ENCODE measurements around the gene SERPINE2.

Gene SERPINE2

DNA sequence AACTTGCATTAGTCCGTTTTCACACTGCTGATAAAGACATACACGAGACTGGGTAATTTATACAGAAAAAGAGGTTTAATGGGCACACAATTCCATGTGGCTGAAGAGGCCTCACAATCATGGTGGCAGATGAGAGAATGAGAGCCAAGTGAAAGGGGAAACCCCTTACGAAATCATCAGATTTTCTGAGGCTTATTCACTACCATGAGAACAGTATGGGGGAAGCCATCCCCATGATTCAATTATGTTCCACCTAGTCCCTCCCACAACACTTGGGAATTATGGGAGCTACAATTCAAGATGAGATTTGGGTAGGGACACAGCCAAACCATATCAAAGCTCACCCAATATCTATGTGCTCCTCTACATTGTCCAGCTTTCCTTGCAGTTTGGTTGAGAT is 16.0 kb upstream of the SERPINE2 start:
- H2AFZ ChIP-seq (ENCODE audit: low read length), result no peak overlapping the region
- no peak for TF ChIP-seq EZH2phosphoT487 (IDR thresholded peaks at IDR 0.05; ENCODE audit: borderline replicate concordance)
- no peaks in the 10 kb centered on the region for H3K9me3 ChIP-seq (ENCODE audit: insufficient read depth, low read depth, low read length)
- H3K4me3 ChIP-seq (ENCODE audit: low read length, poor library complexity, severe bottlenecking), result no peak overlapping the region
- H3K79me2 ChIP-seq (ENCODE audit: insufficient read depth, low read length), result no peaks in the 10 kb centered on the region
- no peaks in the 10 kb centered on the region for H3F3A ChIP-seq (ENCODE audit: low read depth)
- H3K9me2 ChIP-seq (replicated peaks; ENCODE audit: low read depth, low read length), result no peaks in the 10 kb centered on the region
- H3K36me3 ChIP-seq (ENCODE audit: insufficient read depth, low read length), result no peaks in the 10 kb centered on the region
- H3K27me3 ChIP-seq (ENCODE audit: insufficient read depth, low read length, poor library complexity, severe bottlenecking), result peaks cover 20% of the 10 kb centered on the region
- no peak overlapping the region for H3K9ac ChIP-seq (ENCODE audit: low read depth, low read length, poor library complexity, severe bottlenecking)
- no peak overlapping the region for H3K4me2 ChIP-seq (ENCODE audit: low read depth, low read length, poor library complexity, severe bottlenecking)
- no peaks in the 10 kb centered on the region for H3K4me1 ChIP-seq (ENCODE audit: insufficient read depth, low read length, poor library complexity, severe bottlenecking)
- no peaks in the 10 kb centered on the region for H4K20me1 ChIP-seq (ENCODE audit: insufficient read depth, low read length, poor library complexity, severe bottlenecking)

GRCh38 chr2:224046752-224047151 is 7.7 kb upstream of the SERPINE2 start:
- H3K9me2 ChIP-seq (replicated peaks; ENCODE audit: low read depth, low read length), result no peaks in the 10 kb centered on the region
- no peaks in the 10 kb centered on the region for H3K9me3 ChIP-seq (ENCODE audit: insufficient read depth, low read depth, low read length)
- H3K4me2 ChIP-seq (ENCODE audit: low read depth, low read length, poor library complexity, severe bottlenecking), result no peak overlapping the region

GRCh38 chr2:224042191-224042696 is 3.2 kb upstream of the SERPINE2 start:
- Histone ChIP-seq H3K9me2 (replicated peaks; ENCODE audit: low read depth, low read length) (no peaks in the 10 kb centered on the region), H3K27me3 (ENCODE audit: insufficient read depth, low read length, poor library complexity, severe bottlenecking) (peaks cover 48% of the 10 kb centered on the region), H3K79me2 (ENCODE audit: insufficient read depth, low read length) (no peaks in the 10 kb centered on the region), H3K4me1 (ENCODE audit: insufficient read depth, low read length, poor library complexity, severe bottlenecking) (peaks cover 16% of the 10 kb centered on the region), H3K36me3 (ENCODE audit: insufficient read depth, low read length) (no peaks in the 10 kb centered on the region), H3K4me3 (ENCODE audit: low read length, poor library complexity, severe bottlenecking) (no peak overlapping the region), H3K9ac (ENCODE audit: low read depth, low read length, poor library complexity, severe bottlenecking) (no peak overlapping the region), H4K20me1 (ENCODE audit: insufficient read depth, low read length, poor library complexity, severe bottlenecking) (no peaks in the 10 kb centered on the region), H2AFZ (ENCODE audit: low read length) (no peak overlapping the region), H3F3A (ENCODE audit: low read depth) (no peaks in the 10 kb centered on the region), H3K9me3 (ENCODE audit: insufficient read depth, low read depth, low read length) (no peaks in the 10 kb centered on the region), H3K4me2 (ENCODE audit: low read depth, low read length, poor library complexity, severe bottlenecking) (no peak overlapping the region)
- no peak for TF ChIP-seq CTCF (conservative IDR thresholded peaks at IDR 0.05; ENCODE audit: low read length)
- no peak for TF ChIP-seq EZH2phosphoT487 (IDR thresholded peaks at IDR 0.05; ENCODE audit: borderline replicate concordance)

More at GRCh38 chr2:224046752-224047151, 7.7 kb upstream of the SERPINE2 start:
- Histone ChIP-seq H2AFZ (ENCODE audit: low read length) (no peak overlapping the region), H3K4me1 (ENCODE audit: insufficient read depth, low read length, poor library complexity, severe bottlenecking) (no peaks in the 10 kb centered on the region), H3K4me3 (ENCODE audit: low read length, poor library complexity, severe bottlenecking) (no peak overlapping the region), H4K20me1 (ENCODE audit: insufficient read depth, low read length, poor library complexity, severe bottlenecking) (no peaks in the 10 kb centered on the region), H3F3A (ENCODE audit: low read depth) (no peaks in the 10 kb centered on the region), H3K9ac (ENCODE audit: low read depth, low read length, poor library complexity, severe bottlenecking) (no peak overlapping the region), H3K36me3 (ENCODE audit: insufficient read depth, low read length) (no peaks in the 10 kb centered on the region), H3K27me3 (ENCODE audit: insufficient read depth, low read length, poor library complexity, severe bottlenecking) (peaks cover 39% of the 10 kb centered on the region), H3K79me2 (ENCODE audit: insufficient read depth, low read length) (no peaks in the 10 kb centered on the region)
- TF ChIP-seq EZH2phosphoT487 (IDR thresholded peaks at IDR 0.05; ENCODE audit: borderline replicate concordance) (no peak), CTCF (conservative IDR thresholded peaks at IDR 0.05; ENCODE audit: low read length) (no peak)

DNA sequence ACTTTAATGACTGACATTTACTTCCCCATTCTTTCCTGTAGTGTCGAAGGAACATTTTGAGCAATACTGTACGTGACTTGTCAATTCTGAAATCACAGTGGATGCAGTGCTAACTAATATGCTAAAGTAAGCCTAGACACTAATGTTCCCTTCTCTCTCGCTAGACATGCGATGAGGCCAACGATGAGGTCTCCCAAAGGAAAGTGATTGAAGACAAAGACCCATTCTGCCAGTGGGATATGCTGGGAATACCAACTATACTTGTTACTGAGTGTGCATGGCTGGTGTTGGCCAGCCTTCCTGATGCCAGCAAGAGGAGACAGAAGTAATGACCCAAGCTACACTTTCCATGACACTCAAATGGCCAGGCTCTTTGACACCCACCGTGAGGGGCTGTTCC is 2.5 kb upstream of the SERPINE2 start:
- peaks cover 53% of the 10 kb centered on the region for H3K27me3 ChIP-seq (ENCODE audit: insufficient read depth, low read length, poor library complexity, severe bottlenecking)

More for the DNA sequence above, 2.5 kb upstream of the SERPINE2 start:
- H2AFZ ChIP-seq (ENCODE audit: low read length), result no peak overlapping the region
- no peak overlapping the region for H3K9ac ChIP-seq (ENCODE audit: low read depth, low read length, poor library complexity, severe bottlenecking)
- H3K36me3 ChIP-seq (ENCODE audit: insufficient read depth, low read length), result no peaks in the 10 kb centered on the region
- peaks cover 23% of the 10 kb centered on the region for H3K4me1 ChIP-seq (ENCODE audit: insufficient read depth, low read length, poor library complexity, severe bottlenecking)
- no peak overlapping the region for H3K4me2 ChIP-seq (ENCODE audit: low read depth, low read length, poor library complexity, severe bottlenecking)
- H3K79me2 ChIP-seq (ENCODE audit: insufficient read depth, low read length), result no peaks in the 10 kb centered on the region
- no peaks in the 10 kb centered on the region for H3K9me2 ChIP-seq (replicated peaks; ENCODE audit: low read depth, low read length)
- no peaks in the 10 kb centered on the region for H3F3A ChIP-seq (ENCODE audit: low read depth)
- no peaks in the 10 kb centered on the region for H3K9me3 ChIP-seq (ENCODE audit: insufficient read depth, low read depth, low read length)
- TF ChIP-seq CTCF (conservative IDR thresholded peaks at IDR 0.05; ENCODE audit: low read length) (no peak), EZH2phosphoT487 (IDR thresholded peaks at IDR 0.05; ENCODE audit: borderline replicate concordance) (no peak)
- no peak overlapping the region for H3K4me3 ChIP-seq (ENCODE audit: low read length, poor library complexity, severe bottlenecking)
- H4K20me1 ChIP-seq (ENCODE audit: insufficient read depth, low read length, poor library complexity, severe bottlenecking), result peaks cover 4% of the 10 kb centered on the region
